GM13976 (cell line): ENCODE measurements around the gene ERBB4.

Experiments used
- DNase-seq: peaks from one replicate; pipeline ENCODE4 v3.0.0; 2012; ENCODE audit warnings: low spot score
- CTCF ChIP-seq: IDR thresholded peaks from 2 replicates; pipeline ENCODE4 v1.5.1; 2012; ENCODE audit warnings: borderline replicate concordance, mild to moderate bottlenecking; ENCODE audit not compliant: insufficient read depth; ENCODE audit errors: extremely low read depth, missing control alignments, control extremely low read depth
- in situ Hi-C: fragments of 300-500 bp; cut with MboI; formaldehyde crosslinking; loops from one replicate; pipeline ENCODE4 v1.12.0; 2022; ENCODE audit warnings: low sequenced_read_pairs, mixed read lengths, inconsistent platforms; ENCODE audit not compliant: unreplicated experiment

Gene ERBB4

GRCh38 chr2:212299943-212300342, 238.7 kb downstream of the ERBB4 start:
- DNase-seq: no peak
- in situ Hi-C loops: no loop called here
- TF ChIP-seq CTCF: no peak

DNA sequence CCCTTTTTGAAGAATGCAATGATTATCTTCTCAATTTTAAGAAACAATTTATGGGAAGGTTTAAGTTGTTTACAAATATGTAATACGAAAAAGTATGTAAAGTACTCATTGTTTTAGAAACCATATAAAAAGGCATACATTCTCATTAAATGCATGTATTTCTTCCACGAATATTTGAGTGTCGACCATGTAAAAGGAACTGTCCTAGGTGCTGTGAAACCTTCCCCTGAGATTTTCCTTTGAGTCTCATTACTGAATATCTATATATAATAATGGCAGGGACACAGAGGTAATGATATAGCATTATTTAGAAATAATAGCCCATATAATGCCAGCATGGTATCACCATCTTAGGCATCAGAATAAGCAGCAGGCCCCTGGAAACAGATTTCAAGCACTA, 239.3 kb downstream of the ERBB4 start:
- in situ Hi-C loops: no loop called here
- TF ChIP-seq CTCF: no peak
- no peak for DNase-seq

- no peak for TF ChIP-seq CTCF
- no peak for DNase-seq
- in situ Hi-C loops: no loop called here
Observed at GRCh38 chr2:212295571-212295970, 243.0 kb downstream of the ERBB4 start.

GRCh38 chr2:212294816-212295215, 243.8 kb downstream of the ERBB4 start:
- DNase-seq: no peak
- TF ChIP-seq CTCF: no peak
- in situ Hi-C loops: no loop called here

DNA sequence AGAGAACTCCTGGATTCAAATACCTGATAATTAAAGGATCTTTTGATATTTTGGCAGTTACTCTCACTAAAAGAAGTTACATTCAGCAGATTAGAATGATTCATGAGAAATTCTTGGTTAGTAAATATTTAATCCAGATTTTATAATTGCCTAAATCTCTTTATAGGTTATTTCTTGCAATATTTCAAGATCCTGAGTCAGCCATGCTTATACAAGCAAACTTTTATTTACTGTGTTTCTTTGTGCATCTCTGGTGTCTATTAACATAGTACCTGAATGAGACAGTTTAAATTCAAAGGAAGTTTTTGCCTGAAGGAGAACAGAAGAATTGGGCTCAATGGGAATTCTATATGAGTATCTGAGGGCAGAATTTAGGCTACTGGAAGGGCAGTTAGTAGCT, 249.3 kb downstream of the ERBB4 start:
- DNase-seq: no peak
- in situ Hi-C loops: no loop called here
- no peak for TF ChIP-seq CTCF

DNA sequence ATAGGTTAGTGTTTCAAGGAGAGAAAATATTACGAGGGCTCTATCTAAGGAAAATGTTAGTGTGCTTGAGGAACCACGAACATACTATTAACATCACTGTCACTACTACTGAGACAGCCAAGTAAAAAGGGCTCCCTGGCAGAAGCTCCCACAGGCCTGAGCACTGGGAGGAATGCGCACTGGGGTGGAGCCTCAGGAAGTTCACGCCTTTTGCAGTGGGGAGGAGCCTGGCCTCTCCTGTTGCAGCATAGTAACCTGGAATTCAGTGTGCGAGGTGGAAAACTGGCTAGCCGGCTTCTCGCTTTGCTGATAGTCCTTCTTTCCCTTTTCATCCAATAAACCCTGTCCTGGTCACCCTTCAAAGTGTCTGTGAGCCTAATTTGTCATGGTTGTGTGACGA, 250.3 kb downstream of the ERBB4 start:
- no peak for TF ChIP-seq CTCF
- in situ Hi-C loops: no loop called here
- DNase-seq: no peak

DNA sequence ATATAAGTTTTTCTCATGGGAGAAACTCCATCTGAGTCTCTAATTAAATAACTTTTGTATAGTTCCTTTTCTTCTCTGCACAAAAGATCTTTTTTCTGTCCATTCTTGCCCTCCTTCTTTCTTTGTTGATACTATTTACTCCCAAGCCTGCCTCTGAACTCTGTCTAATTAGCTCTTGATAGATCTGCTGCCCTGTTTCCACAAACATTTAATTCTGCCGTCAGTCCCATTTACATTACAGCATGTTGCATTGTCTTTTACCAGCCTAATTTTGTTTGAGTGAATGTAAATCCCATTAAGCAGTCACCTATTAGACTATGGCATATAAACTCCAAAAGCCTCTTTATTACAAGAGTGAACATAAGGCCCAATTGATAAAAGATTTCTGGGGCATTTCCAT, 254.4 kb downstream of the ERBB4 start:
- DNase-seq: no peak
- no peak for TF ChIP-seq CTCF
- in situ Hi-C loops: no loop called here
